HG03442 (cell line): ENCODE results near the gene LLGL2.

Source experiments
- ATAC-seq: cut with Tn5 transposase; IDR thresholded peaks from one replicate; pipeline ENCODE4 v1.9.1; 2021; ENCODE audit warnings: mild to moderate bottlenecking, moderate library complexity; ENCODE audit not compliant: unreplicated experiment

The LLGL2 gene

DNA sequence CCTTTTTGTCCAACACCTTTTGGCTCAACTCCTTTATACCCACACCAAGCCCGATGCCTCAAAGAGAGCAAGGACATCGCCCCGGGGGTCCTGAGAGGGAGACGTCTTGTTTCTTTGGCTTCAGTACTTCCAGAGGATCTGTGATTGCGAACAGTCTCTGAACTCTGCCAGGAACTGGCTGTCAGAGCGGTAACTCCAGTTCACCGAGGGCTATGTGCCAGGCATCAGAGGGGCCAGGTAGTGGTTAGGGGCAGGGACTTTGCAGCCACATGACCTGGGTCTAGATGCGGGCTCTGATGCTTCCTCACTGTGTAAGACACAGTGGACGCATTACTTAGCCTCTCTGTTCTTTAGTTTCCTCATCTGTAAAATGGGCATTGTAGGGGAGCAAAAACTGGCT, 21.6 kb downstream of the LLGL2 start:
- ATAC-seq: no peak

DNA sequence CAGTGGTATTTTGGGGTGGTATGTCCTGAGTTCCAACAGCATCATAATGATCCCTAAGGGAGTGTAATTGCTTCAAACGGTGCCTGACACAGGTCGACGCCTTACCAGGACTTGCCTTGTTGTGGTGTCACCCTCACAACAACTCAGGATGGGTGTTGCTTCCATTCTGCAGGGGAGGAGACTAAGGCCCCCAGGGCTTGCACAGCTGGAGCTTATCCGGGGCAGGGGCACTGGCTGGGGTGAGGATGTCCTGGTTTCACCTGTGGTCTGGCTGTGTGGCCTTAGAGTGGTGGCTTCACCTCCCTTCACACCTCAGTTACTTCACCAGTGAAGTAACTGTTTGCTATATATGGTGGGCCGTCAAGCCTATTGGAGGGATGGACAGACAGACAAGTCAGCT, 23.3 kb downstream of the LLGL2 start:
- ATAC-seq: no peak

DNA sequence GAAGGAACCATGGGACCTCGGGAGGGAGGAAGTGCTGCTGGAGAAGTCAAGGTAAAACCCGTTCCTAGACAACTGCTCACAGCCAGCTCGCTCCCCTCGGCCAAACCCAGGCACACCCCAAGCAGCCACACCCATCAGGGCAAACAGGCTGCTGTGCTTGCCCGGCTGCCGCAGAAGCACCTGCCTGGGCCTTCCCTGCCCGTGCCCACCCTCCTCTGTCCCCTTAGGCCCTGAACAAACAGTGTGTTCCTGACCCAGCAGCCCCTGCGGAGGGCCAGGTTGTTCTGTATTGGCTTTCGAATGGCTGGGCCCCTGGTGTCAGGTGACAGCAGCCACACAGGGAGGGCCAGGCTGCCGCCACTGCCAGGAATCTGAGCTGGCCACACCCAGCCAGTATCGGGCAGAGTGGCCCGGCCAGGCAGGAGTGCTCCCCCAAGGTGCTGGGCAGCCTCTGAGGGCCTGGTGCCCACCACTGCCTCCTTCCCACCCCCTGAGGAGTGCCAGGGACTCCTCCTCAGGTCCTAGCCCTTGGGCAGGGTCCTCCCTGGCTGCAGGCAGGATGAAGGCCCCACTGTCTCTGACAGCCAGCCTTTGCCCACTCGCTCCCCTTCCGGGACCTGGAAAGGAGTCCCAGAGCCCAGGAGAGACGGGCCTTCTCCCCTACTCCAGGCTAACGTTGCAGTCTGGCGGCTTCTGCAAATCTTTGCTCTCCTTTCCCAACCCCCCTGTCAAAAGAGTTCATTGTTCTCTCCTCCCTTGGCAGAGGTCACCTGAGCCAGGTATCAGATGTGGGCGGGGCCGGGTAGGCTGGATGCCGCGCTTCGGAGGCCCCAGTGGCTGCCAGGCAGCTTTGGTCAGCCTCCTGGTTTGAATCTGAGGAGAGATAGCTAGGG, 24.0 kb downstream of the LLGL2 start:
- ATAC-seq: no peak

- no peak for ATAC-seq
Observed at GRCh38 chr17:75550139-75550465, 24.6 kb downstream of the LLGL2 start.

- no peak for ATAC-seq
Observed at GRCh38 chr17:75551266-75551665, 25.8 kb downstream of the LLGL2 start.

DNA sequence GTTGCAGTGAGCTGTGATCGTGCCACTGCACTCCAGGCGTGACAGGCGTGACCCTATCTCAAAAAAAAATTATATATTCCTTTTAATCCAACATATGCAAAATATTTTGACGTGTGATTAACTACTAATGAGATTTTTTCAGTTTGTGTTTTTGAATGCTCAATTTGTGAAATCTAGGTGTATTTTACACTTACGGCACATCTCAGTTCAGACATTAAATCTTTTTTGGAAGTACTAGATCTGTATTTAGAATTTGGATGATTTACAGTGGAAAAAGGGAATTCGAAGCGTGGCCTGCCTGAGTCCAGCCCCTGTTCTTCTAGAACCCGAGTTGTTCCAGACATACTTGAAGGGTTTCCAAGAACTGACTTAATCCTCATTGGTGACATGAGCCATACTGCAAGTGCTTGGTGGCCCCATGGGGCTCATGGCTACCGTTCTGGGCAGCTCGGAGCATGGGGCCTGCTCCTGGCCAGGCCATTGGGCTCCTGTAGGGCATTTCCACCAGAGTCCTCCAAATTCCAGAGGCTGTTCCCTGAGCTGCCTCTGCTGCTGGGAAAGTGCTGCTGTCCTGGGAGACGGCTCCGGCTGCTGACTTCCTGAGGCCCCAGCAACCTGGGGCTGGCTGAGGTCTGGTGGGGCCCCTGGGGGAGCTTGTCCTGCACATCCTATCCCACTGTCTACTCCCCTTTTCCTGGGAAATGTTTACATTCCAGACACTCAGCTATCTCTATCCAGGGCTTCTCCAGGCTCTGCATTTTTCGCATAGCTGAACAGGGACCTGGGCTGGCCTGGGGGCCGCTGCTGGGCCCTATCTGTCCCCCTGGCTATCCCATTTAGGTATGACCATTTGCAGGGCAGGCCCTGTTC, 27.2 kb downstream of the LLGL2 start:
- ATAC-seq: no peak

DNA sequence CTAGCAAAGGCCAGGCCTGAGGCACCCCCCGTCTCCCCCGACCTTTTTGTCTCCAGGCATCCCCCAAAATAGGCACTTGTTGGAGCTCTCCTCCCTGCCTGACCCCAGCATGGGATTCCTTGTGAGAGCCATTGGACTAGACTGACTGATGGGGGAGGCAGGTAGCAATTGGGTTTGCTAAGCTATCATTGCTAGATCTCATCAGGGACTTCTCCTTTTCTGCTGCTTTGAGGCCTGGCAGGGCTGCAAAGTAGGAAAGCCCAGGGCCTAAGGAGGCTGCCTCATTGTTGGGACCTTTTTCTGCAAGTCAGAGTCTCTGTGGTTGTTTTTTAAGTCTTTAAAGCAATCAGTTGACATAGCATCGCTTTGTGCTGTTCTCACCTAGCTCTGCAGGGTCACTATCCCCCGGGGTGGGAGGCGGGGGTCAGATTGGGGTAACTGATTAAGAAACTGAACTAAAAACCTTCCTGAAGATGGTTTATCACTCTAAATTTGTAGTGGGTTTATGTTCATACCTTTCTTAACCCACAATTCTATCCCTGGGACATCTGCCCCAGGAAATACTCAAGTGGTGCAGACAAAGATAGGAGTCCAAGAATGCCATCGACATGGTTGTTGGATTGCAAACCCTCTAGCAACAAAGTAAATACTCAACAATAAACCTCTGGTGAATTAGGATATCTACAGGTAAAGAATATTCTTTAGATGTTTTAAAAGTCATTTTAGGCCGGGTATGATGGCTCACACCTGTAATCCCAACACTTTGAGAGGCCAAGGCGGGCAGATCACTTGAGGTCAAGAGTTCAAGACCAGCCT, 28.0 kb downstream of the LLGL2 start:
- ATAC-seq: no peak

DNA sequence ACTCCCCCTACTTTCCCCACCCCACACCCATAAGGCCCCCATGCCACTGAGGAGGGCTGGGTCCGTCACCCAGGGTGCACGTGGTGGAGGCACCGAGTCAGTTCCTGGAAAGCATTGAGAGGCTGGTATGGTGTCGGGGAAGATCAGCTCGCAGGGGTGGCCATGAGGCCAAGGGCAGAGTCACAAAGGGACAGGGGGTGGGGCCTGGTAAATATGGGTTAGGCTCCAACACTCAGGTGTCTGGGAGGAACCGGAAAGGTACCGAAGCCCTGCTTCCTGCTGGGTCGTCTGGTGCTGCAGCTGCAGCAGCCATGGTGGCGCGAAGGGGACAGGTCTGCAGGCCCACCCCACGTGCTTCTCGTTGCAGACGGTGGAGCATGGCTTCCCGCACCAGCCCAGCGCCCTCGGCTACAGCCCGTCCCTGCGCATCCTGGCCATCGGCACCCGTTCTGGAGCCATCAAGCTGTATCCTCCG, 30.2 kb downstream of the LLGL2 start:
- no peak for ATAC-seq

DNA sequence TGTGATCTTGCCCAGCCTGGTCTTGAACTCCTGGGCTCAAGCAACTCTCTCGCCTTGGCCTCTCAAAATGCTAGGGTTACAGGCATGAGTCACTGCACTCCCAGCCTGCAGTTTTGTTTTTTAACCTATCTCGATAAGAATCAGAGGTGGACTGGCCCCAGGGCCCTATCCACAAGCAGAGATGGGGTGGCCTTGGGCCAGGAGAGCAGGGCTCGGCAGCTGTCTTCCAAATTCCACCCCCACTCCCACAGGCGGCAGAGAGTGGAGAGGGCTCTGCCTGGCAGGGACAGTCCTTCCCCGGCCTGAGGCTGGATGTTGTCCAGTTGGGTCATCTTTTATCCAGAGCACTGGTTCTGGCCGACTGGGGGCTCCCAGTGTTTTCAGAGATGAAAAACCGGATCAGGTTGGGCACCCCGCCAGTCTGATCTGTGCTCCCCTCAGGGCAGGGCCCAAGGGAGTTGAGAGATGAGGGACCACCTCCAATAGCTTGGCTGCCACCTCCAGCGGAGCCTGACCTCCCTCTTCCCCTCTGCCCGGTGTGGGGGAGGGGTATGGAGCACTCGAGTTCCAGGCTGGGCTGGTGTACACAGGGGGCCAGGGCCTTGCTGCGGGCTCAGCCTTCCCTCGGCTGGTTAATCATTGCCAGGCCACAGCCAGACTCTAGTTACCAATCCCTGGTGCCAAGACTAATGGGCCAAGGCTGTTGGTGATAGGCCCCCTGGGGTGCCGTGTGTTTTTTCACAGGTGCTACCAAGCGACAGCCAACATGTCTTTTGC, 31.8 kb downstream of the LLGL2 start:
- no peak for ATAC-seq

- ATAC-seq: no peak
Observed at GRCh38 chr17:75557852-75558665, 32.6 kb downstream of the LLGL2 start.

DNA sequence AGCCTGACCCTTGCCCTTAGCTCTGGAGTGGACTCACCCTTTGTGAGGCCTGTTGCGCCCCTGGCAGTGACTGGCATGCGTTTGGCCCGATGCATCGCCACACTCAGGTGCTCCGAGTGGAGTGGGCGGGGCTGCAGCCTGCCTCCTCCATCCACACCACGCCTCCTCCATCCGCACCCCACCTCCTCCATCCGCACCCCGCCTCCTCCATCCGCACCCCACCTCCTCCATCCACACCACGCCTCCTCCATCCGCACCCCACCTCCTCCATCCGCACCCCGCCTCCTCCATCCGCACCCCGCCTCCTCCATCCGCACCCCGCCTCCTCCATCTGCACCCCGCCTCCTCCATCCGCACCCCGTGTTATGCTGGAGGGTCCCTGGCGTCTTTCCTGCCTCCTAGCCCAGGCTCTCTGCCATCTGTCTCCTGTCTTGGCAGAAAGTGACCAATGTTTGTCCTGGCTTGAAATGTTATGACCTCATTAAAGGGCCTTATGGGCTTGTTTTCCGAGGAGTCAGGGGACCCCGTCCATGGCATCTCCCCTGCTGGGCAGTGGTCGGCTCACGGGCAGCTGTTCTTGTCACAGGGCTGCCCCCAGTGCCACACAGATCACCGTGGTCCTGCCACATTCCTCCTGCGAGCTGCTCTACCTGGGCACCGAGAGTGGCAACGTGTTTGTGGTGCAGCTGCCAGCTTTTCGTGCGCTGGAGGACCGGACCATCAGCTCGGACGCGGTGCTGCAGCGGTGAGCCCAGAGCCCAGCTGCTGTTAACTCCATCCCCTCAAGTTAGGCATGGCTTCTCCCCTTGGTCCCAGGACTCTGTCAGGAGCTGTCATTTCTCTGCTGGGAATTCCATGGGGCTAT, 33.4 kb downstream of the LLGL2 start:
- ATAC-seq: no peak

- ATAC-seq: no peak
Observed at GRCh38 chr17:75559958-75560533, 34.5 kb downstream of the LLGL2 start.

DNA sequence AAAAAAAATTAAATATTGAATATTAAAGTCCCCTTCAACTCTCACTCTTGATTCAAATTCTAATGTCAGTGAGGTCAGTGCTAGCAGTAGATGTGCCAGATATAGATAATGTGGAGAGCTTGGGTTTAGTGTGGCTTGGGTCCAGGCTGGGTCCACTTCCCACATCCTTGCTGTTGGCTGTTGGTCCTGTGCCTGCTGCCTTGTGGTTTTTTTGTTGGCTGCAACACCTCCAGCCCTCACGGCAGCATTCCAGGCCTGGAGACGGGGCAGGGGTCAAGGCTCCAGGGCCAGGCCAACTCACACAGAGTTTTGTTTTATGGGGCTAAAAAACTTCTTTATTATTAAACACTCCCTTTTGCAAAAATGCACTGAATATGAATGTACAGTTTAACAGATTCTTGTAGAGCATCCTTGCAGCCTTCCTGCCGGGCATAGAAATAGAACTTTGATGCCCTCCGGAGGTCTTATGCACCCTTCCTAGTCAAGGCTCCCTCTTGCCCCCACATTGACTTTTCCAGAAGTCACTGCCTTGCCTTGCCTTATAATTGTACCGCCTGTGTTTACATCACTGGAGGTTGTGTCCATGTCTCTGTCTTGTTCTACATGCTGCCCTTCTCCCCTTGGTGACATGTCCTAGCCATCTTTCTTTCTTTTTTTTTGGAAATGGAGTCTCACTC, 36.6 kb downstream of the LLGL2 start:
- no peak for ATAC-seq

GRCh38 chr17:75563063-75563758, 37.7 kb downstream of the LLGL2 start:
- ATAC-seq: no peak

DNA sequence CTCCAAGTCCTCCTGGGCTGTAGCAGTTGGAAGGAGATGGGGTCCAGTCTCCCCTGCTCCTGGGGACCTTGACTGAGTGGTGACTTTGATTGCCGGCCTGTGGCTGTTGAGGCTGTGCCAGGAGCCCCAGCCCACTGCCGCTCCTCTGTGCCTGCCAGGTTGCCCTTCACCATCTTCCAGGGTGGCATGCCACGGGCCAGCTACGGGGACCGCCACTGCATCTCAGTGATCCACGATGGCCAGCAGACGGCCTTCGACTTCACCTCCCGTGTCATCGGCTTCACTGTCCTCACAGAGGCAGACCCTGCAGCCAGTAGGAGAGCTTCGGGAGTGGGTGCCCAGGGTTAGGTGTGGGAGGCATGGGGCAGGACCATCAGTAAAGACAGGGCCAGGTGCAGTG, 38.7 kb downstream of the LLGL2 start:
- ATAC-seq: no peak

GRCh38 chr17:75565066-75565465, 39.6 kb downstream of the LLGL2 start:
- no peak for ATAC-seq

GRCh38 chr17:75565618-75566017, 40.1 kb downstream of the LLGL2 start:
- ATAC-seq: no peak
